Hepatocyte (in vitro differentiated cells): ENCODE data around the gene SYNGR3. TPM values are rescaled to one million over a fixed set of nuclear protein-coding genes. Genes with fewer than 3 reads are reported as not detected.
"Not testable (repeated sequence)": the region's sequence is repeated elsewhere in the genome, so short reads cannot be mapped to it uniquely, and the experiment has no call there.

ENCODE experiments used
- DNase-seq: peaks from one replicate; pipeline ENCODE4 v3.0.0-alpha.2; 2016; ENCODE audit warnings: low spot score
- H2AFZ ChIP-seq: fragments of 200-600 bp; sonication (generic); 2 replicates; pipeline ENCODE4 v1.6.0; 2016; ENCODE audit warnings: antibody characterized with exemption, mild to moderate bottlenecking
- H3K27ac ChIP-seq: fragments of 200-600 bp; sonication (generic); 2 replicates; pipeline ENCODE4 v1.5.1; 2016; ENCODE audit warnings: mild to moderate bottlenecking
- H3K27me3 ChIP-seq: fragments of 200-600 bp; sonication (generic); 2 replicates; pipeline ENCODE4 v1.6.1; 2016
- H3K36me3 ChIP-seq: fragments of 200-600 bp; sonication (generic); replicated peaks from 2 replicates; pipeline ENCODE4 v1.5.1; 2016; ENCODE audit warnings: low read depth; ENCODE audit not compliant: insufficient read depth
- H3K4me1 ChIP-seq: fragments of 200-600 bp; sonication (generic); 2 replicates; pipeline ENCODE4 v1.5.1; 2016; ENCODE audit warnings: mild to moderate bottlenecking, moderate library complexity; ENCODE audit not compliant: insufficient read depth
- H3K4me2 ChIP-seq: fragments of 200-600 bp; sonication (generic); 2 replicates; pipeline ENCODE4 v1.6.0; 2016
- H3K4me3 ChIP-seq: fragments of 200-600 bp; sonication (generic); 2 replicates; pipeline ENCODE4 v1.5.1; 2016; ENCODE audit warnings: mild to moderate bottlenecking
- H3K79me2 ChIP-seq: fragments of 200-600 bp; sonication (generic); 2 replicates; pipeline ENCODE4 v1.6.0; 2017; ENCODE audit warnings: mild to moderate bottlenecking
- H3K9me2 ChIP-seq: fragments of 200-600 bp; sonication (generic); replicated peaks from 2 replicates; pipeline ENCODE4 v1.6.0; 2017; ENCODE audit warnings: mild to moderate bottlenecking; ENCODE audit not compliant: insufficient read depth
- H3K9me3 ChIP-seq: fragments of 200-600 bp; sonication (generic); 2 replicates; pipeline ENCODE4 v1.5.1; 2016; ENCODE audit warnings: low read depth, mild to moderate bottlenecking
- H4K20me1 ChIP-seq: fragments of 200-600 bp; sonication (generic); 2 replicates; pipeline ENCODE4 v1.6.0; 2016; ENCODE audit warnings: mild to moderate bottlenecking; ENCODE audit not compliant: insufficient read depth, poor library complexity, severe bottlenecking
- CTCF ChIP-seq: fragments of 200-600 bp; sonication (generic); IDR thresholded peaks from 2 replicates; pipeline ENCODE4 v1.5.1; 2016; ENCODE audit warnings: antibody characterized with exemption, mild to moderate bottlenecking; ENCODE audit not compliant: poor library complexity
- EZH2 ChIP-seq: fragments of 200-600 bp; sonication (generic); IDR thresholded peaks from 2 replicates; pipeline ENCODE4 v1.6.1; 2016; ENCODE audit warnings: antibody characterized with exemption, mild to moderate bottlenecking, borderline replicate concordance
- EZH2phosphoT487 ChIP-seq: fragments of 200-600 bp; sonication (generic); IDR thresholded peaks from one replicate; pipeline ENCODE4 v1.6.1; 2018; ENCODE audit warnings: antibody characterized with exemption, mild to moderate bottlenecking, low read depth, moderate library complexity; ENCODE audit not compliant: unreplicated experiment, severe bottlenecking
- WGBS: methylation state at CpG from one replicate; pipeline ENCODE4 v1.1.6; 2016; ENCODE audit warnings: low lambda C conversion rate; ENCODE audit errors: missing lambda C conversion rate; 5-methylcytosine and 5-hydroxymethylcytosine counted together
- polyA plus RNA-seq: library from polyadenylated mRNA; unstranded; fragments of >200 nt; fragmentation: Nextera tagmentation; extraction: Ambion mirVana; gene quantifications from 2 replicates; pipeline ENCODE4 v1.2.1, GENCODE V29; 2016
- total RNA-seq: library from RNA; depleted of rRNA; stranded (reverse); fragments of >200 nt; gene quantifications from 2 replicates; pipeline ENCODE4 v1.2.3, GENCODE V29; 2014

The SYNGR3 gene
- total and polyA plus RNA-seq, 2 experiments from 2014 or later = 2.2 to 2.5 TPM

- H3K27ac ChIP-seq = no peak overlapping the region
- peak overlapping the region; percentile 85 for H3K4me2 ChIP-seq
- no peak for TF ChIP-seq CTCF
- TF ChIP-seq EZH2phosphoT487 = no peak
- TF ChIP-seq EZH2 = no peak
- no peak overlapping the region for H3K4me3 ChIP-seq
- no peaks in the 10 kb centered on the region for H3K9me2 ChIP-seq
- H4K20me1 ChIP-seq = peaks cover 26% of the 10 kb centered on the region
- WGBS = 62% methylated on average over 20 of the region's 20 CpGs
- no peak overlapping the region for H2AFZ ChIP-seq
- no peaks in the 10 kb centered on the region for H3K36me3 ChIP-seq
- H3K9me3 ChIP-seq = no peaks in the 10 kb centered on the region
- DNase-seq = no peak
- H3K4me1 ChIP-seq = peaks cover 18% of the 10 kb centered on the region
- peaks cover 38% of the 10 kb centered on the region for H3K79me2 ChIP-seq
- no peaks in the 10 kb centered on the region for H3K27me3 ChIP-seq
Measured at GRCh38 chr16:1960665-1961630, 28.8 kb upstream of the SYNGR3 start.

GRCh38 chr16:1961651-1962067 is 28.1 kb upstream of the SYNGR3 start:
- Histone ChIP-seq H3K27me3 (no peaks in the 10 kb centered on the region), H3K79me2 (peaks cover 44% of the 10 kb centered on the region), H3K4me1 (peaks cover 19% of the 10 kb centered on the region), H3K36me3 (no peaks in the 10 kb centered on the region), H3K4me3 (no peak overlapping the region), H3K9me3 (no peaks in the 10 kb centered on the region), H3K9me2 (no peaks in the 10 kb centered on the region), H3K4me2 (peak overlapping the region; percentile 85), H4K20me1 (peaks cover 26% of the 10 kb centered on the region), H3K27ac (no peak overlapping the region), H2AFZ (no peak overlapping the region)
- DNase-seq = no peak
- TF ChIP-seq EZH2 = no peak
- TF ChIP-seq CTCF = no peak
- TF ChIP-seq EZH2phosphoT487 = no peak
- 76% methylated on average over 6 of the region's 6 CpGs for WGBS

- 90% methylated on average over 37 of the region's 37 CpGs for WGBS
- H2AFZ ChIP-seq, H3K27ac ChIP-seq, H3K36me3 ChIP-seq, H3K9me2 ChIP-seq, H3K9me3 ChIP-seq, DNase-seq, H3K27me3 ChIP-seq, H3K4me3 ChIP-seq: not testable (repeated sequence)
- peaks cover 19% of the 10 kb centered on the region for H3K4me1 ChIP-seq
- peaks cover 44% of the 10 kb centered on the region for H3K79me2 ChIP-seq
- peak overlapping the region; percentile 92 for H3K4me2 ChIP-seq
- H4K20me1 ChIP-seq = peaks cover 26% of the 10 kb centered on the region
Measured at GRCh38 chr16:1962161-1963153, 27.3 kb upstream of the SYNGR3 start.
